Endothelial cell of umbilical vein (primary cell): ENCODE results near the gene WASL.

Experiments
- EZH2 ChIP-seq: IDR thresholded peaks from 2 replicates; pipeline ENCODE4 v1.6.1; 2012; ENCODE audit warnings: borderline replicate concordance, low read depth, mild to moderate bottlenecking, moderate library complexity, low read length, inconsistent platforms; ENCODE audit not compliant: severe bottlenecking
- POLR2A ChIP-seq: IDR thresholded peaks from 2 replicates; pipeline ENCODE4 v1.6.1; 2012; ENCODE audit warnings: low read depth, mild to moderate bottlenecking, control low read depth, low read length
- TF ChIP-seq, protein P1 (sequence below), 2 donors: IDR thresholded peaks; 1 replicate in 1 of 2; 2 replicates in 1 of 2; pipeline ENCODE4 v1.5.1; 2011; ENCODE audit warnings: low read length in 2 of 2, mild to moderate bottlenecking in 2 of 2, moderate library complexity in 2 of 2, control low read depth in 1 of 2, inconsistent platforms in 1 of 2, low read depth in 1 of 2; ENCODE audit not compliant: insufficient read depth in 1 of 2; ENCODE audit errors: extremely low read depth in 1 of 2

DNA sequence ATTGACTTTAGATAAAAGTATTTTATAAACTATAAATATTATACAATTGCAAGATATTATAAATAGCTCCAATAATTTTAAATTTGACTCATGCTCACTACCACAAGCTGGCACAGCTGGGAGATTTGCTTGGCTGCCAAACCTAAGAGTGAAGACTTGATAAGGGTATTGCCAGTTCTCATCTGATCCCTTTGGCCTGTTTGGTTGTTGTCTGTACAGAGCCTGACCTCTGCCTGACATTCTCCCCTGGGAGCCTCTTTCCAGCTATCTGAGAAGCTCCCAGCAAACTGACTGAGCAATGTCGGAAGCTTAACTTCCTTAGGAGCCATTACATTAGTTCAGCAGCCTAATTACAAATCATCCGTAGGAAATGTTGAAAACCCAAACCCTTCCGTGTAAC is 103.3 kb downstream of the WASL start:
- no peak for TF ChIP-seq POLR2A
- TF ChIP-seq EZH2: no peak
- TF ChIP-seq, protein P1, sequence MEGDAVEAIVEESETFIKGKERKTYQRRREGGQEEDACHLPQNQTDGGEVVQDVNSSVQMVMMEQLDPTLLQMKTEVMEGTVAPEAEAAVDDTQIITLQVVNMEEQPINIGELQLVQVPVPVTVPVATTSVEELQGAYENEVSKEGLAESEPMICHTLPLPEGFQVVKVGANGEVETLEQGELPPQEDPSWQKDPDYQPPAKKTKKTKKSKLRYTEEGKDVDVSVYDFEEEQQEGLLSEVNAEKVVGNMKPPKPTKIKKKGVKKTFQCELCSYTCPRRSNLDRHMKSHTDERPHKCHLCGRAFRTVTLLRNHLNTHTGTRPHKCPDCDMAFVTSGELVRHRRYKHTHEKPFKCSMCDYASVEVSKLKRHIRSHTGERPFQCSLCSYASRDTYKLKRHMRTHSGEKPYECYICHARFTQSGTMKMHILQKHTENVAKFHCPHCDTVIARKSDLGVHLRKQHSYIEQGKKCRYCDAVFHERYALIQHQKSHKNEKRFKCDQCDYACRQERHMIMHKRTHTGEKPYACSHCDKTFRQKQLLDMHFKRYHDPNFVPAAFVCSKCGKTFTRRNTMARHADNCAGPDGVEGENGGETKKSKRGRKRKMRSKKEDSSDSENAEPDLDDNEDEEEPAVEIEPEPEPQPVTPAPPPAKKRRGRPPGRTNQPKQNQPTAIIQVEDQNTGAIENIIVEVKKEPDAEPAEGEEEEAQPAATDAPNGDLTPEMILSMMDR (IDR thresholded peaks at IDR 0.05; ENCODE audit: extremely low read depth in 1 of 2, insufficient read depth in 1 of 2, low read depth in 1 of 2, low read length in 2 of 2): no peak
